IMR-90 (cell line): Measurements from ENCODE around the gene BST1. TPM values are rescaled to one million over a fixed set of nuclear protein-coding genes. Genes with fewer than 3 reads are reported as not detected.

Source experiments
- ATAC-seq: fragments of 200-7000 bp; cut with Tn5 transposase; 2 replicates; pipeline ENCODE4 v1.9.1; 2020; ENCODE audit warnings: low read depth, mild to moderate bottlenecking, moderate library complexity
- BruUV-seq: library from RNA; stranded (reverse); fragments of 400-500 nt; replicated peaks from 2 replicates; lab custom pipeline; 2021; lab: Mats Ljungman, UMichigan
- CTCF ChIA-PET: fragments of 300-600 bp; formaldehyde crosslinking; extraction: SDS; loops from one replicate; lab custom pipeline; 2021; ENCODE audit warnings: antibody characterized with exemption; lab: Yijun Ruan, JAX
- POLR2A ChIA-PET: fragments of 300-600 bp; sonication (Branson Sonifier 250); formaldehyde crosslinking; loops from one replicate; lab custom pipeline; 2022; ENCODE audit warnings: antibody characterized with exemption; ENCODE audit not compliant: unreplicated experiment; lab: Charles Lee
- DNase-seq: peaks from one replicate; pipeline ENCODE4 v3.0.0; 2013
- H2AFZ ChIP-seq: replicated peaks from 2 replicates; pipeline ENCODE3; 2013; ENCODE audit warnings: low read length, mild to moderate bottlenecking; ENCODE audit not compliant: poor library complexity
- H2AK5ac ChIP-seq: 2 replicates; pipeline ENCODE4 v1.6.1; 2013; ENCODE audit warnings: low read depth, low read length, inconsistent platforms
- H2AK9ac ChIP-seq: replicated peaks from 2 replicates; pipeline ENCODE3; 2013; ENCODE audit warnings: mild to moderate bottlenecking, low read depth, low read length, moderate library complexity; ENCODE audit not compliant: poor library complexity
- H2BK120ac ChIP-seq: 2 replicates; pipeline ENCODE4 v1.6.1; 2013; ENCODE audit warnings: low read depth, low read length, inconsistent platforms
- H2BK15ac ChIP-seq: 3 replicates; pipeline ENCODE4 v1.6.1; 2013; ENCODE audit warnings: low read depth, low read length, inconsistent platforms
- H2BK20ac ChIP-seq: 2 replicates; pipeline ENCODE4 v1.6.1; 2013; ENCODE audit warnings: low read depth, mild to moderate bottlenecking, inconsistent platforms, low read length, moderate library complexity
- H2BK5ac ChIP-seq: 2 replicates; pipeline ENCODE4 v1.6.1; 2013; ENCODE audit warnings: mild to moderate bottlenecking, low read depth, low read length, inconsistent platforms; ENCODE audit not compliant: poor library complexity, severe bottlenecking
- H3K14ac ChIP-seq: replicated peaks from 2 replicates; pipeline ENCODE4 v1.6.1; 2013; ENCODE audit warnings: low read depth, low read length, inconsistent platforms
- H3K18ac ChIP-seq: 2 replicates; pipeline ENCODE4 v1.6.1; 2013; ENCODE audit warnings: low read depth, low read length, control low read depth
- H3K23ac ChIP-seq: 2 replicates; pipeline ENCODE4 v1.6.1; 2013; ENCODE audit warnings: low read depth, low read length, inconsistent platforms
- H3K27ac ChIP-seq: 2 replicates; pipeline ENCODE4 v1.5.1; 2013; ENCODE audit warnings: mild to moderate bottlenecking, control low read depth, low read length; ENCODE audit not compliant: insufficient read depth
- H3K27me3 ChIP-seq: 2 replicates; pipeline ENCODE4 v1.6.1; 2013; ENCODE audit warnings: low read length; ENCODE audit not compliant: control insufficient read depth, insufficient read depth
- H3K36me3 ChIP-seq: 2 replicates; pipeline ENCODE4 v1.6.1; 2013; ENCODE audit warnings: low read length, mixed read lengths; ENCODE audit not compliant: control insufficient read depth, insufficient read depth
- H3K4ac ChIP-seq: 2 replicates; pipeline ENCODE4 v1.6.1; 2013; ENCODE audit warnings: low read depth, low read length, inconsistent platforms
- H3K4me1 ChIP-seq: 2 replicates; pipeline ENCODE4 v1.6.1; 2013; ENCODE audit warnings: low read length, mixed read lengths; ENCODE audit not compliant: control insufficient read depth, insufficient read depth
- H3K4me2 ChIP-seq: 2 replicates; pipeline ENCODE4 v1.6.1; 2013; ENCODE audit warnings: low read depth, mild to moderate bottlenecking, control low read depth, low read length, moderate library complexity
- H3K4me3 ChIP-seq: 2 replicates; pipeline ENCODE4 v1.5.1; 2013; ENCODE audit warnings: low read depth, mild to moderate bottlenecking, control low read depth, low read length, moderate library complexity; ENCODE audit not compliant: insufficient read depth
- H3K56ac ChIP-seq: 2 replicates; pipeline ENCODE4 v1.6.1; 2013; ENCODE audit warnings: low read length, inconsistent platforms; ENCODE audit not compliant: insufficient read depth; ENCODE audit errors: extremely low read depth
- H3K79me1 ChIP-seq, 2 experiments: 2 replicates each; pipeline ENCODE4 v1.6.1; 2013; ENCODE audit warnings: low read length in 2 of 2, inconsistent platforms in 1 of 2, low read depth in 1 of 2
- H3K9ac ChIP-seq: 2 replicates; pipeline ENCODE4 v1.6.1; 2013; ENCODE audit warnings: low read depth, low read length, control low read depth
- H3K9me1 ChIP-seq: 2 replicates; pipeline ENCODE4 v1.6.1; 2013; ENCODE audit warnings: low read length, inconsistent platforms; ENCODE audit not compliant: insufficient read depth
- H3K9me3 ChIP-seq: 2 replicates; pipeline ENCODE4 v1.6.1; 2013; ENCODE audit warnings: low read length; ENCODE audit not compliant: control insufficient read depth, insufficient read depth
- H4K20me1 ChIP-seq: 2 replicates; pipeline ENCODE4 v1.6.1; 2013; ENCODE audit warnings: low read length, inconsistent platforms; ENCODE audit not compliant: insufficient read depth
- H4K5ac ChIP-seq: 2 replicates; pipeline ENCODE4 v1.6.1; 2013; ENCODE audit warnings: mild to moderate bottlenecking, low read depth, low read length, control low read depth
- H4K8ac ChIP-seq, 2 experiments: 2 replicates each; pipeline ENCODE4 v1.6.1; 2013; ENCODE audit warnings: low read depth in 2 of 2, low read length in 2 of 2, control low read depth in 1 of 2, inconsistent platforms in 1 of 2
- H4K91ac ChIP-seq: 2 replicates; pipeline ENCODE4 v1.6.1; 2013; ENCODE audit warnings: low read depth, low read length, inconsistent platforms; ENCODE audit not compliant: insufficient read depth
- BHLHE40 ChIP-seq: fragments of 150-350 bp; IDR thresholded peaks from 2 replicates; pipeline ENCODE4 v1.6.1; 2016; ENCODE audit warnings: mild to moderate bottlenecking, low read depth, low read length
- CEBPB ChIP-seq: IDR thresholded peaks from 2 replicates; pipeline ENCODE4 v1.6.1; 2012; ENCODE audit warnings: low read depth, low read length, improper control_type of control experiment
- ELK1 ChIP-seq: fragments of 150-350 bp; IDR thresholded peaks from 2 replicates; pipeline ENCODE4 v1.6.1; 2016; ENCODE audit warnings: low read depth, mild to moderate bottlenecking, low read length, moderate library complexity, borderline replicate concordance
- MAZ ChIP-seq: IDR thresholded peaks from 2 replicates; pipeline ENCODE4 v1.6.1; 2012; ENCODE audit warnings: low read depth, mild to moderate bottlenecking, low read length, improper control_type of control experiment, moderate library complexity, borderline replicate concordance
- RFX5 ChIP-seq: IDR thresholded peaks from 2 replicates; pipeline ENCODE4 v1.8.0; 2012; ENCODE audit warnings: low read depth, mild to moderate bottlenecking, low read length, moderate library complexity
- WGBS, 2 experiments: methylation state at CpG; one replicate each; pipeline versions ENCODE4 v1.1.5 to v1.1.7; 2013; ENCODE audit warnings: missing lambda C conversion rate in 2 of 2; ENCODE audit not compliant: insufficient read length in 1 of 2; ENCODE audit errors: extremely low coverage in 2 of 2; 5-methylcytosine and 5-hydroxymethylcytosine counted together
- dilution Hi-C: fragments of 300-500 bp; cut with HindIII; formaldehyde crosslinking; loops from one replicate; pipeline ENCODE4 v1.14.3; 2018; ENCODE audit warnings: low sequenced_read_pairs; ENCODE audit not compliant: unreplicated experiment
- in situ Hi-C: fragments of 300-500 bp; cut with MboI; formaldehyde crosslinking; loops from 3 replicates; pipeline ENCODE4 v1.14.3; 2019; ENCODE audit warnings: low sequenced_read_pairs, inconsistent platforms, mixed read lengths
- intact Hi-C: fragments of 100-400 bp; cut with micrococcal nuclease; formaldehyde crosslinking; loops from 2 replicates; pipeline ENCODE4 v1.10.0; 2022
- polyA plus RNA-seq, 3 experiments: library from polyadenylated mRNA; depleted of rRNA; stranded (reverse); fragments of >200 nt; gene quantifications; 2 replicates each; pipeline ENCODE4 v1.2.3, GENCODE V29; 2012; ENCODE audit warnings: low replicate concordance in 1 of 3
- total RNA-seq: library from RNA; depleted of rRNA; stranded (reverse); fragments of >200 nt; gene quantifications from 2 replicates; pipeline ENCODE4 v1.2.3, GENCODE V29; 2012

Gene BST1
- total and polyA plus RNA-seq, 2 of the 4 experiments (the other 2 are of a cell fraction), result 6.6 to 11.1 TPM

- ChIA-PET CTCF (no interaction called here), POLR2A (no interaction called here)
- Histone ChIP-seq H2AK5ac (peak overlapping the region; percentile 86; the same call in 1 of the 2 replicates), H3K36me3 (peaks cover 4% of the 10 kb centered on the region), H3K9ac (no peak overlapping the region), H3K4me3 (no peak overlapping the region), H2BK15ac (0 out of 3 replicates have a peak overlapping the region, but pooled peaks have one; percentile 55), H3K27ac (peak overlapping the region; percentile 84; the same call in 1 of the 2 replicates), H3K79me1 (peaks cover 12 to 28% of the 10 kb centered on the region in 2 experiments), H3K4ac (peak overlapping the region; percentile 57), H3K23ac (no peak overlapping the region), H4K5ac (peak overlapping the region; percentile 69; the same call in 1 of the 2 replicates), H3K14ac (peak overlapping the region; percentile 60; the same call in 1 of the 2 replicates), H3K9me3 (no peaks in the 10 kb centered on the region), H3K4me1 (peaks cover 7% of the 10 kb centered on the region), H3K4me2 (no peak overlapping the region), H2AFZ (no peak overlapping the region), H2BK20ac (peak overlapping the region; percentile 39; the same call in 1 of the 2 replicates), H3K9me1 (0 out of 2 replicates have a peak, but pooled peaks cover 2% of the 10 kb centered on the region), H4K8ac (peak overlapping the region; percentile 43 to 54), H3K56ac (no peak overlapping the region), H3K18ac (peak overlapping the region; percentile 90), H4K91ac (peak overlapping the region; percentile 86), H4K20me1 (no peaks in the 10 kb centered on the region), H2BK5ac (peak overlapping the region; percentile 99), H3K27me3 (no peaks in the 10 kb centered on the region), H2AK9ac (no peak overlapping the region), H2BK120ac (peak overlapping the region; percentile 54; the same call in 1 of the 2 replicates)
- DNase-seq, result peak; percentile 48
- intact Hi-C loops, result no loop called here
- no peak for ATAC-seq
- in situ Hi-C loops, result loop anchor here (25.0 kb wide), 1 partner anchor 677 kb away; the partner anchor contains the start of gene CPEB2
- no peak for TF ChIP-seq BHLHE40
- TF ChIP-seq ELK1, result no peak
- no peak for TF ChIP-seq MAZ
- no peak for TF ChIP-seq RFX5
- peak; percentile 72 for TF ChIP-seq CEBPB
- dilution Hi-C loops, result no loop called here
- BruUV-seq, result no TSS peak
- WGBS, 2 experiments, result no CpG with 5 or more reads among the region's 2 CpGs
These were observed 13.3 kb upstream of the BST1 start for GRCh38 chr4:15689540-15689939.
